ENCODE data around the gene IL1RAPL1. TPM values are rescaled to one million over a fixed set of nuclear protein-coding genes. Genes with fewer than 3 reads are reported as not detected.
A peak's percentile ranks its signal among the peaks of the same experiment; 100 is the strongest.

Gene IL1RAPL1
- total RNA-seq, 1 experiment from 2014 or later = 15.5 TPM

DNA sequence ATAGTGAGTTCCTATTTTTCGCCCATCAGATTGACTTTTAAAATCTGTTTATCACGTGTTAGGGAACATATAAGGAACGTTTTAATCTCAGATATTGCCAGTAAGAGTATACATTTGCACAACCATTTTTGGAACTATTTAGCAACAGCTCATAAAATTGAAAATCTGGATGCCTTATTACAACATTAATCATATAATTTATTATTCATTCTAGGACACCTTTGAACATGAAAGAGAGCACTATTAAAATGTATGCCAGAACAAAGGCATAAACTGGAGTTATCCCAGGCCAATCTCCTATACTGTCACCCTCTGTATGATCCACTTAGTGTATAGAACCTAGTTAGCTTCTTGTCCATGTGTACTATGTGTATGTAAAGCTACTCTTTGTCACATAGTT, 1049.1 kb downstream of the IL1RAPL1 start:
- no peak for DNase-seq (ENCODE audit: low spot score)

DNA sequence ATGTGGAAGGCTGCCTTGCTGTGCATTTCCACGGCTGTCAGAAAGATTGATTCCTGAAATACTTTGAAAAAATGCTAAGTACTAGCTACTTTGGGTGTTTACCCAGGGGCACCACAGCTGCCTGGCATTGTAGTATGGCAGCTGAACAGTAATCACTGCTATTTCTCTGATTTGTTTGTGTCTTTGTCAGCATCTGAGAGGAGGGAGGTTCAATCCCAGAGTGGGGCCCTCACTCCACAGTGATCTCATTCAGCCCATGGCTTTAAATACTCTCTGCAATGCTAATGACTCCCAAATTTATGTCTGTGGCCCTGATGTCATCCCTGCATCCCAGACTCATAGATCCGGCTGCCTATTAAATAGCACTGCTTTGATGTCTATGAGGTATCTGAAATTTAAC, 1052.9 kb downstream of the IL1RAPL1 start:
- DNase-seq (ENCODE audit: low spot score) = no peak

DNA sequence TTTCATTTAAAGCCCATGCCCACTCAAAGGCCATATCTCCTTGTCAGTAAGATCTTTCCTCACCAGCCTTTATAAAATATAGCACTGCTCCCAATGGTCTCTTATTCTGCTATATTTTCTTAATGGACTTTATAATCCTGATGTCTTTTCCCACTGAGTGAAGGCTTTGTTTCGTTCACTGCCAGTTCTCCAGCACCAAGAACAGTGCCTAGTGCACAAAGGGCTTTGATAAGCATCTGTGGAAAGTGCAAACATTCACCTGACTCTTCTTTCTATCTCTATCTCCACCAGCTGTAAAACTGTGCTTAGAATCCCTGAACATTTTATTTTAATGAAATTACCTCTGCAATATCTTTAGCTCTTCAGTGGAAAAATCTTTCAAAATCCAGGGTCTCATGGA, 1054.2 kb downstream of the IL1RAPL1 start:
- no peak for DNase-seq (ENCODE audit: low spot score)

DNA sequence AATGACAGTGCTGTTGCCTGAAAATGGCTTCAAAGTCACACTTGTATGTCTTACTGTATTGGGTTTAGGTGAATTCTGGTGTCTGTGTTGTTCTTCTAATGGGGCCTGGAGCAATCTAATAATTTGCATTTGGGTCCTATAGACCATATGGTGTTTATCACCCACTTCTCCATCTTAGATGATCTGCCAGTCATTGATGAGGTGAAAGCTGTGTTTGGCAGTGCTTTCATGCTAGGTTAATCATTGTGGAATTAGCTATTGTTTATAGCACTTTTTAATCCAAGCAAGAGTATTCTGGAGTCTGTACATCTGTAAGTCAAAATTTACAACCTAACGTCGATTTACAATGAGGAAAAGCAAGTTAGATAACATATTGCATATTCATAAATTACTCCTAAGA, 1055.9 kb downstream of the IL1RAPL1 start:
- DNase-seq (ENCODE audit: low spot score) = no peak

DNA sequence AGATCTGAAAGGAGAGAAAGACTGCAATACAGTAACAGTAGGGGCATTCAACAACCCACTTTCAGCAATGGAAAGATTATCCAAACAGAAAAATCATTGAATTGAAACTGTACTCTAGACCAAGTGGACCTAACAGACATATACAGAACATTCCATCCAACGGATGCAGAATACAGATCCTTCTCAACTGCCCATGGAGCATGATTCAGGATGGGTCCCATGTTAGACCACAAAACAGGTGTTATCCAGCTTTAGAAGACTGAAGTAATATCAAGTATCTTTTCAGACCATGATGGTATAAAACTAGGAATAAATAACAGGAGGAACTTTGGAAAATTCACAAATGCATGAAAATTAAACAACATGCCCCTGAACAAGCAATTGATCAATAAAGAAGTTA, 1060.9 kb downstream of the IL1RAPL1 start:
- no peak for DNase-seq (ENCODE audit: low spot score)

DNA sequence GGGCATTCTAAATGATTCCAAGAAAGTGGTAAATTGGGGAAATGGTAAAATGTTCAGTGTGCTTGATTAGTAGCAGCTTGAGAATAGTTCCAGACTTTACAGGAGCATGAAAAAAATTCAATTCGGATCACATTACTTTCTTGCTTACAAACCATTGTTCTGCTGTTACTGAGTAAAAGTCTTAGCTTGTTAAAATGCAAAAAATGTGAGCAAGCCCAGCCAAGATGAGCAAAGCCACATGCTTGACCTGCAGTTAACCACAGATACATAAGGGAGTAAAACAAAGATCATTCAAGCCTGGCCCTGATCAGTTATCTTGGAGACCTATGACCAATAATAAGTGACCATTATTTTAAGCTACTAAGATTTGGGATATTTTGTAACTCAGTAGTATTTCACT, 1065.2 kb downstream of the IL1RAPL1 start:
- DNase-seq (ENCODE audit: low spot score) = peak; percentile 38

DNA sequence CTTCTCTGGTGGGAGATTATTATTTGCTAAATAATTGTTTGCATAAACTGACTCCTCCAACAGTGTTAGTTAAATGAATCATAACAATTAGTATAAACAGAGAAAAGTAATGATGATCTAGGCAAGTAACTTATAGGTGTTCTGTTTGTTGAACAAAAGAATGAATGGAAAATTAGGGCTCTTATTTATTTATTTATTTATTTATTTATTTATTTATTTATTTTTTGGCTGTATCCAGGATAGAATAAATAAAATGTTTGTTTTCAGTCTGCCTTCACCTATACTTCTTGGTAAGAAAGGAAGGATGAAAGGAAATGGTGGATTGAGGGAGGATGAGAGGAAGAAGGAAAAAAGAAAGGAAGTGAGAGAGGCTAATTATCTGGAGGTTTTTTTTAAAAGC, 1066.5 kb downstream of the IL1RAPL1 start:
- no peak for DNase-seq (ENCODE audit: low spot score)

DNA sequence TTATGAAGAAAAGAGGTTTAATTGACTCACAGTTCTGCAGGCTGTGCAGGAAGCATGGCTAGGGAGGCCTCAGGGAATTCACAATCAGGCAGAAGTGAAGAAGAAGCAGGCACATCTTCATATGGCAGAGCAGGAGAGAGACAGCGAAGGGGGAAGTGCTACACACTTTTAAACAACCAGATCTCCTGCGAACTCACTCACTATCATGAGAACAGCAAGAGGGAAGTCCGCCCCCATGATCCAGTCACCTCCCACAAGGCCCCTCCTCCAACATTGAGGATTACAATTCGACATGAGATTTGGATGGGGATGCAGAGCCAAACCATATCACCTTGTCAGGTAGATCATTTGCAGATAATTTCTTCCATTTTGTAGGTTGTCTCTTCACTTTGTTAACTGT, 1072.7 kb downstream of the IL1RAPL1 start:
- DNase-seq (ENCODE audit: low spot score) = peak; percentile 68

DNA sequence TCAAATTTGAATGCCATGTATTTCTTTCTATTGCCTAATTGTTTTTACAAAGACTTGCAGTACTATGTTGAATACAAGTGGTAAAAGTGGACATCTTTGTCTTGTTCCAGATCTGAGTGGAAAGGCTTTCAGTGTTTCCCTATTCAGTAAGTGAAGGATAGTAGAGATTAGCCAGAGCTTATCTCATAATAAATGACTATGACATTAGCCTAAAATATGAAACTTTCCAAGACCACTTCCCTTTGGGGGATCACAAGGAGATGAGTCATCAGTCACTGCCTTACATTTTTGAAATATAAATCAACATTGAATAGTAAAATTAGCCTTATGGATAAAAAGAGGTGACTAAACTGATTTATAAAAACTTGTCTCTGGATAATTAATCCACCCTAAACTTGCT, 1074.0 kb downstream of the IL1RAPL1 start:
- DNase-seq (ENCODE audit: low spot score) = peak; percentile 82

DNA sequence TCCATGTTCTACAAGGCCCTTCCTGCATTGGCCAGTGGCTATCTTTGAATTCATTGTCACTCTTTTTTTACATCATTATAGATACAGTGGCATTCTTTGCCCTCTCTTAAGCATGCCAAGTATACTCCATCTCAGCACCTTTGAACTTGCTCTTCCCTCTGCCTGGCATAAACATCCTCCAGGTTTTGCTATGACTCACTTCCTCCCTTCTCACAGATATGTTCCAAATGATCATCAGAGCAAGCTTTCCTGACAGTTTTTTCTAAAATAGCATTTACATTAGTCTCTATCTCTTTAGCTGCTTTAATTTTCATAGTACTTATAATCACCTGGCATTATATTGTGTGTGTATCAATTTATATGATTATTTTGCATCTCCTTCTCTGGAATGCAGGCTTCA, 1074.9 kb downstream of the IL1RAPL1 start:
- peak; percentile 93 for DNase-seq (ENCODE audit: low spot score)

DNA sequence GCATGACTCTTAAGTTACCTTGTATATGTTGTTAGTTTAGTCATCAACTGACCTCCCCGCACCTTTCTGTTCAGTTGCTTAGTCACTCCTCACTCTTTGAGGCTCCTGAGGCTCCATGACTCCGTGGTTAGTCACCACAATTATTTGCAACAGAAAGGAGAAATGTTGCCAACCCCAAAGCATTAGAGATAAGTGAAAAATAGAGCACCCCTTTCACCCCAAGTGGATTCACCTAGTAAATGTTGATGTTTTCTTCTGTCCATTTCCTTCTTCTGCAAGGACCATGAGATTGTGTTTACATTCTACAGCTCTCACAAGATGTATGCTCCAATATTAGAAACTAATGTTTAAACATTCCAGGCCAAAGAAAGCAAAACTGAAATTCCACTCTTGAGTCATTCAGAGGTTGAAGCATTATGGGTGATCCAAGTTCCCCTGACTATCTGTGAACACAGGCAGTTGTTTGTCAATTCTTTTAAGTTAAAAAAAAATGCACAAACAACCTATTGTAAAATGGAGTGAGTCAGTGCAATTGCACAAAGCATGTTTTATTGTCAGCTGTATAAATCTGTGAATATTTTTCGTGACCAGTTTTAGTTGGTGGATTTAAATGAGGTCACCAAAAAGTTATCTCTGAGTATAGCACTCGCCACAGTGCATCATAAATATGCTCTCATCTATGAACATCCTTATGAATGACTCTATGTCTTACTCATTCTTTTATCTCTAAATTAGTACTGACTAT, 1075.7 kb downstream of the IL1RAPL1 start:
- DNase-seq (ENCODE audit: low spot score) = peak; percentile 99

DNA sequence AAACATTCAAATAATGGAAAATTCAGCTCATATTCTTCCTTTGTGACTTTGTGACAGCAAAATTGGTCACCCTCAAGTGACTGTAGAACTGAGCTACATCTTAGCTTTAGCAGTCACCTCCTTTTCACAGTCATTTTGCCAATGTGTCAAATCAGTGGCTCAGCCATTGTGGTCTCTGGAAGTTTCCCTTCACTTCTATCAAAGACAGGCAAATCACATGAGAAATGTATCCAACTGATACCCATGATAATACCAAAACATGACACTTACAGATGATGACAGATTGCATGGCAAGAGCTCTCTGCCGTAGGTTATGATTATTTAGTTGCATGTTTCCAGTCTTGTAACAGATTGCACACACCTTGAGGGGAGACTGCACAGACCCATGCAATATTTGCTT, 1078.3 kb downstream of the IL1RAPL1 start:
- DNase-seq (ENCODE audit: low spot score) = no peak

DNA sequence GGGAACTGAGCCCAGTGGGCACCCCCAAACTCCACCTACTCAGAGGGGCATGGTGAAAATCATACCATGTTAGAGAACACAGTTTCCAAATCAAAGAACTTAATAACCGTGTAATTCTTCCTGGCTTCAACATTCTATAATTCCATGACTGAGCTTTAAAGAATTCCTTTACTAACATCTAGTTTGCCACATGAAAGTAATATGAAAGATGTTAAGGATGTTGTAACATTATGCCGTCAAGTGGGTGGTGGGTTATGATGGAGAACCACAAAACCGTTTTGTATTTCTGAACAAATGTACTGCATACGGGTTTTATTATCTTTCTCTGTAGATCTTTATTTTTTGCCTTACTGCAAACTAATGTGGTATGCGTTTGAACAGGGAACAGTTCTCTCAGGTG, 1079.1 kb downstream of the IL1RAPL1 start:
- DNase-seq (ENCODE audit: low spot score) = no peak

DNA sequence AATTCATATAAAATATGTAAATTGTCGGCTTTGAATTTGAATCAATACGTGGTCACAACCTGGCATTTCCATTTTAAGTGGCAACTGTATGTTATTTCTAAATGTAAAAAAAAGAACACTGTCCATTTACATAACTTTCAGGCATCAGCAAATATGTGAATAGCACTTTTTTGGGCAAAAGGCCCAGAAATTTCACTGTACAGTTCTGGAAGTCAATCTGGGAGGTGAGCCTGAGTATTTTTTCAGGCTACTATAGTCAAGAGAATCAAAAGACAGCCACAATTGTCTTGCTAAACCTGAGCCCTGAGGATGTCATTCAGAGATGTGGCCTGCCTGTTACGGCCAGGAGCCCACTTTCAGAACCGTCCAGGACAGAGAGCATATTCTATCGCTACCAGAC, 1084.2 kb downstream of the IL1RAPL1 start:
- DNase-seq (ENCODE audit: low spot score) = no peak

DNA sequence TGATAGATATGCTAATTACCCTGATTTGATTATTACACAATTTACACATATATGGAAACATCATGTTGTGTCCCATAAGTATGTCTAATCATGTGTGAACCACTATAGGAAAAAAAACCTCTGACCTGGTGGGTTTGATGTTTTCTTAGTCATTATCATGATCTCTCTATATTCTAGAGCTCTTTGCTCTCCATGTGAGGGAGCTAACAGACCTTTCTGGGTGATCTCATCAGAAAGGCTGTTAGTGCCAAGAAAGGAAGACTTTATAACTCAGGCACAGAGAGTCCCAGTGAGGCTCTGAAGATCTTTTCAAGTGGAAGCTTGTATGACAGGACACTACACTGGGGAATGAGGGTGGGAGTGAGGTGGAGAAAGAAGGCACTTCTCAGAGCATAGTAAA, 1100.4 kb downstream of the IL1RAPL1 start:
- peak; percentile 34 for DNase-seq (ENCODE audit: low spot score)

DNA sequence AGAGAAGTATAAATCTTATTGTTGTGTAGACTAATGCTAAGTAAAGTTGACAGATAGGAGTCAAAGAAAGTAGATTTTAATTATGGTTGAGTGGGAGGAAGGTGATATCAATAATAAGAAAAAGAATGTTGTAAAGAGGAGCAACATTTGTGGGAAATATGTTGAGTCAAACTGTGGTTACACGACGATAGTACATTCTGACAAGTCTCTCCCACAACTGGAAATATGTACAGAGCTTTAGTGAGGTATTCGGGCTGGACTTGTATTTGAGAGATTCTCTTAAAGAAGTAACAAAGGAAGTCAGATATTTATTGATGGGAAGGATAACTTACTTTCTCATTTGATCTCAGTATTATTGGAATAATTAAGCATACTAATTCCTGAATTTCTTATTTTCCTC, 1102.8 kb downstream of the IL1RAPL1 start:
- DNase-seq (ENCODE audit: low spot score) = peak; percentile 23

DNA sequence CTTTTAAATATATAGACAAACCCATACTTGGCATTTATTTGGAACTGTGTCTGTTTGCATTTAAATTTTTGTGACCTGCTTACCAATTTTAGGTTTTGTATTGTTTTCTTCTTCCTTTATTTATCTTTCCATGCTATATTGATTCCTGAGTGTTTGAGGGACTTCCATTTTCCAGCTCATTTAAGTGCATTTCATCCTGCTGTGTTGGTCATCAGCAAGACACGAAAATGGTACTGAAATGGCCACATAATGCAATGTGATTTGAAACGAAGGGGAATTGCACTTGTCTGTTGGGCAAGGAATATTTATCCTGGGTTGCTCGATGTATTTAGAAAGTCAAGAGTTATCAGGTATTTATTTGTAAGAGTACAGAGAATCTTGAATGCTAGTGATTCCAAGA, 1103.8 kb downstream of the IL1RAPL1 start:
- DNase-seq (ENCODE audit: low spot score) = no peak

DNA sequence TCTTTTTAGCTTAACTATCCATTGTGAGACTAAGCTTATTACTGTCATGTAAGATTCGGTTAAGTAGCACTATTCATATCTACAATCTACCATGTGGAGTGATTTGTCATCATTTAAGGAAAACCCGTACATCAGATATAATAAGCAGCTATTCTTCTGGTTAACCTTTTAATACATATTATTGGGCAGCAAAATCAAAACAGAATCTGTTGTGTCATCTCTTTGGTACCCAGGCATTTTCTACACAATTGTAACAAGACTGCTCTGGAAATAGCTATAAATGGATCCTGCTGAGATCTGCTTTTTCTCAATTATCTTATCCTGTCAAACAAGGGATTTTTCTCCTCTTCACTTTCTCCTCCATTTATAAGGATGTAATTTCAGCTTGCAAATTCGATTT, 1106.7 kb downstream of the IL1RAPL1 start:
- no peak for DNase-seq (ENCODE audit: low spot score)

DNA sequence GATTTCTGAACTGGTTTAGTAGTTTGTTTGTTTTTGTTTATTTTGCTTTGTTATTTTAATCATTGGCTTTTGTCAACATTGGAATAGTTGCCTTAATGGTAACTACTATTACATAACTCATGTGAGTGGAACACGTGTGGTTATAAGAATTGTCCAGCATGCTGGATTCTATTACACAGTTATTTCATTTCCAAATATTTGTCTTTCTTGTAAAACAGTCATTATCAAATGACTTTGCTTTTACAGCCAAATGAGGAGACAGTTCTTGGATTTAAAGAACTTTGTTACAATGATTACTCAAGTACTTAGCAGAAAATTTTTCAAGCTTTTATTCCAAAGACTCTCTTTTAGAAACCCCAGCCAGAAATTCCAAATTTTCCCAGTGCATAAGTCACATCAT, 1112.0 kb downstream of the IL1RAPL1 start:
- no peak for DNase-seq (ENCODE audit: low spot score)

DNA sequence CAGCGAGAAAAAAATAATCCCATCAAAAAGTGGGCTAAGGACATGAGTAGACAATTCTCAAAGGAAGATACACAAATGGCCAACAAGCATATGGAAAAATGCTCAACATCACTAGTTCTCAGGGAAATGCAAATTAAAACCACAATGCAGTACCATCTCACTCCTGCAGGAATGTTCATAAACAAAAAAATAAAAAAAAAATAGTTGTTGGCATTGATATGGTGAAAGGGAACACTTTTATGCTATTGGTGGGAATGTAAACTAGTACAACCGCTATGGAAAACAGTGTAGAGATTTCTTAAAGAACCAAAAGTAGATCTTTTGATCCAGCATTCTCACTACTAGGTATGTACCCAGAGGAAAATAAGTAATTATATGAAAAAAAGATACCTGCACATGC, 1119.8 kb downstream of the IL1RAPL1 start:
- DNase-seq (ENCODE audit: low spot score) = no peak

DNA sequence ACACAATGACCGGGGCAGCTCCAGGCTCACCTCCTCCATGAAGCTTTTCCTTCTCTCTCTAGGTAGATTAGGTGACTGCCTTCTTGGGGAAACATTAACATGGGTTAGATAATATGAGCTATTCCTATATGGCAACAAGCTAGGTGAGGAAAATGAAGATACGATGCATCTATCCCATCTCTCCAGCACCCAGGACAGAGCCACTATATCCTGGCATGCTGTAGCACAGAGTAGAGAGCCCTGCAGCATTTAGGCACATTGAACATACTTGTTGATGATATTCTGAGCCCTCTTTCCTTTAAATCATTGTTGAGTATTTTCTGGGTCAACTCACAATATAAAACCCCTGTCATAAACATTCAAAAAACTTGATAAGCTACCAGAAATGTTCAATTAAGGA, 1133.9 kb downstream of the IL1RAPL1 start:
- DNase-seq (ENCODE audit: low spot score) = no peak

DNA sequence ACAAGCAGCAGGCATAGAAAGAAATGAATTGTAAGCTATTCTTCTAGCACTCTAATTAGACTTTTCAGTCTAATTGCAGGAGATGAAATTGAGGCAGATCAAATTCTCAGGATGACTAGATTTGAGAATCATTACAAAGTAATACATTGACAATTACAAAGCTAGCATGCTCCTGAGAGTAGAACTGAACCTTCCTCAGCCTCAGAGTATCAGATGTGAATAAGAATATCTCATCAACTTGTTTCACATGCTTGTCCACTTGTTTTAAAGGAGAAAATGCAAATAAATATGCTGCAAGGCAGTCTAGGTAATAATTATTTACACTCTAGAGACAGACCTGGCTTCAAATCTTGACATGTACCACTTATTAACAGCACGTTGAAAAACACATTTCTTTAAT, 1137.1 kb downstream of the IL1RAPL1 start:
- DNase-seq (ENCODE audit: low spot score) = no peak

DNA sequence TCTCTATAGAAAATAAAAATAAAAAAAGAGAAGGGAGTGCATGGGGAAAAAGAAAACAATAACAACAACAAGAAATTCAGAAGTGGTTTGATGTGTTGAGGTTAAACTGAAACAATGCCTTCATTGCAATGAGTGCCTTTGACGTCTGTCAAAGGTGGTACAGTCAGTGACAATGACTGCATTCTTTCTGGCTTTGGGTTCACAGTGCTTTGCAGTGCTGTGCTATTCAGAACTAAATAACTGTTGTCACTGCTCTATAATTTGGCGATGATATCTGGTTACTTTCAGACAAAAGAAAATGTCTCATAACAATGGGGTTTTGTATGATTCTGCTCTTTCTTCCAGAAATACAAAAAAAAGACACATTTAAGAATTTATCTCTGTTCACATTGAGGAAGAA, 1139.6 kb downstream of the IL1RAPL1 start:
- DNase-seq (ENCODE audit: low spot score) = no peak

DNA sequence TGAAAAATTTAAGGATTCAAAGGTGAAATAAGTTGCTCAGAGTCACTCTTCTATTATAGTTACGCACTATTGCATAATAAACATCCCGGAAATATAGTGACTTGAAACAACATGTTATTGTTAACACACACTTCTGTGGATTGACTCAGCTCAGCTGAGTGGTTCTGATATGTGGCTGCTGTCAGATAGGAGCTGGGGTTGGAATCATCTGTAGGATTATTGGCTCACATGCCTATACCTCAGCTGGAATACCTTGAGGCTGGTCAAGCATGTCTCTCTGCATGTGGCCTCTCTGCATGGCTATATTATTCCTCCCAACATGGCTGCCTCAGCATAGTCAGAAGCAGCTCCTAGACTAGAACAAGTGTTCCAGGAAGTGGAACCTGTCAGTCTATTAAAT, 1141.4 kb downstream of the IL1RAPL1 start:
- DNase-seq (ENCODE audit: low spot score) = no peak
